CD4-positive, alpha-beta T cell treated with Interleukin-12 subunit alpha and Interleukin-12 subunit beta, for 1 hour (primary cell): ENCODE results near the gene MAGEL2.

Experiments
- DNase-seq: peaks from one replicate; pipeline ENCODE4 v3.0.0-alpha.2; 2020

The MAGEL2 gene

GRCh38 chr15:23647421-23648370, at the start of gene MAGEL2:
MAGEL2 (minus strand) TSS chr15:23647867; CDS start chr15:23647742, 125 bp downstream.
- no peak for DNase-seq

DNA sequence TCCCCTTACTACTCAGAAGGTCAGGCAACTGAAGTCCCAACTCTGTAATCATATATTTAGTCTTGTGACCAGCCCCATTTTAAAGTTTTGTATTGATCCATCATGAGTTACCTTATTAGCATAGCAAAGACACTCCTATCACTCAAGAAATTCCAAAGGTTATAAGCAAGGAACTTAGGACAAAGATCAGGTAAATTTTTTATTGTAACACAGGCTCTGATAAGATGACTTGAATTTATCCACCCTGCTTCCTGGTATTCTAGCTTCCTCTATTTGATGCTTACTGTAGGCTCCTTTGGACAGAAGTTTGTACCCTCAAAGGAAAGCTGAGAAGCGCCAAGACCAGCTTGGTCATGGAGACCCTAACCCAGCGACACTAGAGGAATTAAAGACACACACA, 47.6 kb upstream of the MAGEL2 start:
- no peak for DNase-seq

GRCh38 chr15:23694592-23694991, 46.9 kb upstream of the MAGEL2 start:
- DNase-seq, result no peak

DNA sequence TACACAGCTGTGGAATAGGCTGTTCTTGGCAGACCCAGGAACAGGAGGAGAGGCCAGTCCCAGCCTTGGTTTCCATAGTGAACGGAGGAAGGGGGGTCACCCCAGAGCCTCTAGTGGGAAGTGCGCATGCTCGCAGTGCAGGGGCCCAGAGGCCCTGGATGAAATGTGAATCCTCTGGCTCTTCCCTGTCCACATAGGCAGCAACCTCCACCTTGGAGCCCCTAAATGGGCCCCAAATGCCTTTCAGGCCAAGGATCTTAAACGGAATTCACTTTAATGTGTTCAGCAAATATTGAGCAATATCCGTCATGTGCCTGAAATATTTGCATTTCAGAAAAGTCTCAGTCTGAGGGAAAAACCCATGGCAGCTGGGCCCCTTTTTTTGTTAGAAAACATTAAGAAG, 42.8 kb upstream of the MAGEL2 start:
- DNase-seq, result no peak

GRCh38 chr15:23690015-23690414, 42.3 kb upstream of the MAGEL2 start:
- no peak for DNase-seq

DNA sequence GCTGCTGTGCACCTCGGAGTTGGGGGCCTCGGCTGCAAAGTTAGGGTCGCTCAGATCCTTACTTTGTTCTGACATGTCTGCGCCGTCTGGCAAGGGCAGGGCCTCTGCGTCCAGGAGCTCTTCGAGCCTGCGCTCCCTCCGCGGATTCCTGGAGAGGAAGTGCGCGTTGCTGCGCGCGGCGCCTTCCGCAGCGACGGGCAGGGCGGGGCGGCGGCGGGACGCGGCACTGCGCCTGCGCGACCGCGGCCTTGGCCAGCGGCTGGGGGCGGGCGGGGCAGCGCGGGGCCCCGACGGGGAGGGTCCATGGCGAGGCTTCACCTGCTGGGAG, 39.4 kb upstream of the MAGEL2 start, which contains the start of gene NDN:
Gene NDN (minus strand): TSS at position 163 of the 328 bp plus-strand sequence. CDS start 88 bp downstream, at position 75.
- no peak for DNase-seq

- DNase-seq, result no peak
Measured at GRCh38 chr15:23686466-23687142, 38.9 kb upstream of the MAGEL2 start.

- no peak for DNase-seq
Measured at GRCh38 chr15:23671481-23671880, 23.8 kb upstream of the MAGEL2 start.

DNA sequence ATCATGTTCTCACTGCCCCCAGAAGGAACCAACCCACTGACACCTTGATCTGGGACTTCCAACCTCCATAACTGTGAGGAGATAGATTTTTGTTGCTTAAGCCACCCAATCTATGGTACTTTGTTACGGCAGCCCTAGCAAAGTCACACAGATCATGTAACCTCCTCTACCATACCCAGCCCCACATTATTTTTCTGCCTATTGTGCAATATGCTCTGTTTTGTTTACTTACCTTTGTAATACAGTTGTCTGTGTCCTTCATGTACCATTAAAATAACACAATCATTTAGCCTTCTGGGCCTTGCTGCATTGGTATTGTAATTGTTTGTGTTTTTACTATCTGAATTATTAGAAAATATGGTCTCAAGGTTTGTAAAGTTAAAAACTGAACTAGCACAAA, 23.3 kb upstream of the MAGEL2 start:
- DNase-seq, result no peak

GRCh38 chr15:23663232-23663631, 15.6 kb upstream of the MAGEL2 start:
- DNase-seq, result no peak

GRCh38 chr15:23648920-23649515, 1.4 kb upstream of the MAGEL2 start:
- peak; percentile 3 for DNase-seq

DNA sequence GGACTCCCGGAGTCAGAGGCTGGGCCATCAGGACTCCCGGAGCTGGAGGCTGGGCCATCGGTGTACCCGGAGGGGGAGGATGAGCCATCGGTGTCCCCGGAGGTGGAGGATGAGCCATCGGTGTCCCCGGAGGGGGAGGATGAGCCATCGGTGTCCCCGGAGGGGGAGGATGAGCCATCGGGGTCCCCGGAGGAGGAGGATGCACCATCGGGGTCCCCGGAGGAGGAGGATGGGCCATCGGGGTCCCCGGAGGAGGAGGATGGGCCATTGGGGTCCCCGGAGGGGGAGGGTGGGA, 719 bp downstream of the MAGEL2 start:
- no peak for DNase-seq

GRCh38 chr15:23646165-23647000, 1.3 kb downstream of the MAGEL2 start:
- DNase-seq, result no peak

- DNase-seq, result no peak
Measured at GRCh38 chr15:23645371-23646164, 2.1 kb downstream of the MAGEL2 start.

DNA sequence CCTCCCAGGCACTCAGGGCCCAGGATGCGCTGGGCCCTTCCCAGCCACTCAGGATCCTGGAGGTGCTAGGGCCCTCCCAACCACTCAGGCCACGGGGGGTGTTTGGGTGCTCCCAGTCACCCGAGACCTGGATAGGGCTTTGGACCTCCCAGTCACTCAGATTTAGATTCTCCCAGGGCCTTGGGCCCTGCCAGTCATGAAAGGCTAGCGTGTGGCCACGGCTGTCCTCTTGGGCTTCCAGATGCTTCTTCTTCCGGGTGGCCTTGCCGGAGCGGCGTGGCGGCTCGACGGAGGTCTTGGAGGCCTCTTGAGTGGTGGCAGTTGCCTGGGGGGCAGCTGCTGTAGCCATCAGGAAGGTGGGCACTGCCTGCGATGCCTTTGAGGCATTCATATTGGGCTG, 2.8 kb downstream of the MAGEL2 start:
- no peak for DNase-seq

DNA sequence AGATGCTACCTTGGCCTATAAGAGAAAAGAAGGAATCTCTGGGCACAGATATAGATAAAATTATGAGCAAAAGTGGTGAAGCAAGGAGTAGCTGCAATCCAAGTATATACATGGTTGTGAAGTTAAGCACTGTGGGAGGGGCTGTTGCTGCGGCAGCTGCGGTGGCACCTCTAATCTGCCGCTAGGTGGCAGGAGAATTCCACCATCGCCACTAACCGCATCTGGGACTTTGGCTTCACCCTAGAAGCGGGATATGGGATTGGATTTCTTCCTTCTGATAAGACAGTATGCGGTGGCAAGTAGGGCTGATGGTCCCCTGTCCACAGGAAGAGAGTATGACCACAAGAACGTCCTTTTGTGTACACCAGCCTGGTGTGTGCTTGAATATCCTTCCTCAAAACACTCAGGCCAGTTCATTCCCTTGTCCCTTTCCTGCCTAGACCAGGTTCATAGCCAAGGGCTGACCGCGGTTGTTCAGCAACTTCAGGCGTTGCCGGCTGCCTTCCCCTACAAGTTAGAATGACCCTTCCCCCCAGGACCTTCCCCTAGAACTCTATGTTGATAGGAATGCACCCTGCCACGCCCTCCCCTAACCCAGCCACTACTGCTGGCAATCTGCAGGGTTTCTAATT, 5.1 kb downstream of the MAGEL2 start:
- peak; percentile 18 for DNase-seq

DNA sequence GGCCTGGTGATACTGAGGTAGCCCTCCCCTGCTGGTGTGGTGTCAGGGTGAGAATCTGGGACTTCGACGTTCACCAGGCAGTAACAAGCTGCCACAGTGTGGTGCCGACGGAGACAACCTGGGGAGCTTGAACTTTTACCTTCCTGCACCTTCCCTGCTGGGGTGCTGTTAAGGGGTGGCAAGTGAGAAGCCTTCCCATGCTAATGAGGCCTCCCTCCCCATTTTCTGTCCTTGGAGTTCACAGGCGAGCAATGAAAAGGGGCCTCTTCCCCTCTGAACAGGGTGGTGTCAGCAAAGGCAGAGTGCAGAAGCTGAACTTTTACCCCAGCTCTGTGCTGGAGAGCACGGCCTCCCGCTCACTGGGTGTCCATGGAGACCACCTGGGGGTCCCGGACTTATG, 13.5 kb downstream of the MAGEL2 start:
- DNase-seq, result no peak

GRCh38 chr15:23629234-23629805, 18.3 kb downstream of the MAGEL2 start:
- no peak for DNase-seq

DNA sequence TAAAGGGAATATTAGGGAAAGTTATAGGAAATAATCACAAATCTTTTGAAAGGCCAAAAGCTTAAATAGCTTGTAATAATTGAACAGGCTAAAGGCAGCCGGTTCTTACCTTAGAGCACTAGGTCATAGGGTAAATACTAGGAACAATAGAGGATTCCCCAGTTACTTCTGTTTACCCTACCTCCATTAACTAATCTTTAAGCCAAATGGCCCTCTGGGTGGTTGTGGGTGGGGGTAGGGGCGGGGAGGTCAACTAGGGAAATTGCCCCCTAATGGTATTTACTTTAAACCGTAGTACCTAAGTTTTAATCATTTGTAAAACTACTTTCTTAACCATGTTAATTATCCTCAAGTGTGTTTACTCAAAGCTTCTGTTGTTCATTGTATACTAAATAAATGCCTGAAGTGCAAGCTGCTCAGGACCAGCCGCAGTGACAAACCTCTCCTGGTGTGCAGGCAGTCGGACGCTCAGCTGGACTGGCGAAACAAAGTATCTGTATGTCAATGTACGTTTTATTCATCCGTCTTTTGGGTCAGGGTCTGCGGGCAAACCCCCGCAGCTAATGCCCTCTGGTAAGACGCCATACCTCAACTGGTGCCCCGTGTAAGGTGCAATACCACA, 18.9 kb downstream of the MAGEL2 start:
- DNase-seq, result no peak

DNA sequence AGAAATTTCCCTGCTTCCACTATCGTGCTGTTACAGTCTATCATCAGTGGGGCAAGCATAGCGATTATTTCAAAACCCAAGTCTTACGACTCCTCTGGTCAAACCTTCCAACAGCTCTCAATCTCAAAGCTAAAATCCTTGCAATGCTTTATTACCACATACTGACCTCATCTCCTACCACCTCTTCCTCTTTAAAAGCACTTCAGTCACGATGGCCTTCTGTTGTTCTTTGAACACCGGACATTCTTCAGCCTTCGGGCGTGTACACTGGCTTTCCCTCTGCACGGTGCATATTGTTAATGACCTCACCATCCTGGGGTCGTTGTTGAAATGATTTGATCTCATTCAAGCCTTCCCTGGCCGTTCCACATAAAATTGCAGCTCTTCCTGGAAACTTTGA, 31.1 kb downstream of the MAGEL2 start:
- DNase-seq, result no peak

GRCh38 chr15:23606226-23606625, 41.4 kb downstream of the MAGEL2 start:
- DNase-seq, result no peak
